Measurements from ENCODE around the gene CYREN. TPM values are rescaled to one million over a fixed set of nuclear protein-coding genes. Genes with fewer than 3 reads are reported as not detected.

Gene CYREN
- total and polyA plus RNA-seq, 9 of the 15 experiments (the other 6 are each of a cell fraction or from before 2014, with no cell fraction given) = 13.9 to 108 (median 88.8) TPM

DNA sequence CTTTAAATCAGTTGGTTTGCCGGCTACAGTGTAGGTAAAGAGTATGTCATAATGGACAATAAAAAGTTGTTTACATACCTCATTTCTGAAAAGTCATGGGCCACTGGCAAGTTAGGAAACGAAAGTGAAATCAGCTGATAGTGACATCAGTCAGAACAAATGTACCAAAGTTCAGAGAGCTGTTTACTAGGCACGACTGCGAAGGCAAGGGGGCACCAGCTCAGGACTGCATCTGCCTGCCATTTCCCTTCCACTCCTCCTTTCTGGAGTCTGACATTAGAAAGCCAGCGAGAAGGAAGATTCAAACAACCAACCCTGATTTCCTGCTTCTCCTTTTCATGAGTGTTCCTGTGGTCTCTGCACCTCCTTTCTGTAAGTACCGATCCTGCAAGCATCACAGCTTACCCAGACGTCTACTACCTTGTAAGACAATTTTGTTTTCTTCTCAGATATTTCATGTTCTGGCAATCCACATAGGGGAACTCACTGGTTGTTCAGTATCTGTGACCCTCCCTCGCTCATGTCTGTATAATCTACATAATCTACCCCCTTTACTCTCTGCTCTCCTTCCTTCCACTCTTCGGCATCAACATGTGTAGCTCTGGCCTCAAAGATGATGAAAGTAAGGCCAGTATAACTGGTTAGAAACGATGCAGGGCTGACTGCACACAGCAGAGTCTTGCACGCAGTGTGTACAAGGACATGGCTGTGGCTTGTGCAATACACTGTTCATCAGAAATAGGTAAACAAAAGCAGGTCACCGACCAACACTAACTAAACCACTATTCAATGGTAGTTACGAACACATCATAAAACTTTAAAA lies 22.4 kb downstream of the CYREN start, which contains the start of gene TMEM140 (continued):
- TF ChIP-seq, protein P1, sequence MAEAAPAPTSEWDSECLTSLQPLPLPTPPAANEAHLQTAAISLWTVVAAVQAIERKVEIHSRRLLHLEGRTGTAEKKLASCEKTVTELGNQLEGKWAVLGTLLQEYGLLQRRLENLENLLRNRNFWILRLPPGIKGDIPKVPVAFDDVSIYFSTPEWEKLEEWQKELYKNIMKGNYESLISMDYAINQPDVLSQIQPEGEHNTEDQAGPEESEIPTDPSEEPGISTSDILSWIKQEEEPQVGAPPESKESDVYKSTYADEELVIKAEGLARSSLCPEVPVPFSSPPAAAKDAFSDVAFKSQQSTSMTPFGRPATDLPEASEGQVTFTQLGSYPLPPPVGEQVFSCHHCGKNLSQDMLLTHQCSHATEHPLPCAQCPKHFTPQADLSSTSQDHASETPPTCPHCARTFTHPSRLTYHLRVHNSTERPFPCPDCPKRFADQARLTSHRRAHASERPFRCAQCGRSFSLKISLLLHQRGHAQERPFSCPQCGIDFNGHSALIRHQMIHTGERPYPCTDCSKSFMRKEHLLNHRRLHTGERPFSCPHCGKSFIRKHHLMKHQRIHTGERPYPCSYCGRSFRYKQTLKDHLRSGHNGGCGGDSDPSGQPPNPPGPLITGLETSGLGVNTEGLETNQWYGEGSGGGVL (CRISPR knock-in tag; IDR thresholded peaks at IDR 0.05) = no peak
- peak; percentile 62; the same call in 1 of the 2 replicates for TF ChIP-seq ZBTB17 (CRISPR knock-in tag; IDR thresholded peaks at IDR 0.05)
- no peak for TF ChIP-seq OTX1 (CRISPR knock-in tag; IDR thresholded peaks at IDR 0.05)
- no peak for TF ChIP-seq BCOR (IDR thresholded peaks at IDR 0.05)
- TF ChIP-seq SETDB1 (IDR thresholded peaks at IDR 0.05; ENCODE audit: low read length) = no peak
- TF ChIP-seq MTA1 (IDR thresholded peaks at IDR 0.05; ENCODE audit: borderline replicate concordance) = peak; percentile 16; the same call in 1 of the 2 replicates
- no peak for TF ChIP-seq ZNF197 (CRISPR knock-in tag; IDR thresholded peaks at IDR 0.05; ENCODE audit: low read depth)
- no peak; the same call in 1 of the 2 replicates for TF ChIP-seq TAF7 (tag; IDR thresholded peaks at IDR 0.05)
- 0 out of 2 replicates have a peak, but pooled peaks have one; percentile 7 for TF ChIP-seq MAFF (IDR thresholded peaks at IDR 0.05; ENCODE audit: low read length)
- peak; percentile 60 for TF ChIP-seq ZNF316 (IDR thresholded peaks at IDR 0.05)
- TF ChIP-seq RHOXF2B (CRISPR knock-in tag; conservative IDR thresholded peaks at IDR 0.05) = no peak
- TF ChIP-seq XRCC5 (IDR thresholded peaks at IDR 0.05; ENCODE audit: low read depth, low read length) = no peak
- TF ChIP-seq TAL1 (IDR thresholded peaks at IDR 0.05) = no peak
- TF ChIP-seq, protein P2, sequence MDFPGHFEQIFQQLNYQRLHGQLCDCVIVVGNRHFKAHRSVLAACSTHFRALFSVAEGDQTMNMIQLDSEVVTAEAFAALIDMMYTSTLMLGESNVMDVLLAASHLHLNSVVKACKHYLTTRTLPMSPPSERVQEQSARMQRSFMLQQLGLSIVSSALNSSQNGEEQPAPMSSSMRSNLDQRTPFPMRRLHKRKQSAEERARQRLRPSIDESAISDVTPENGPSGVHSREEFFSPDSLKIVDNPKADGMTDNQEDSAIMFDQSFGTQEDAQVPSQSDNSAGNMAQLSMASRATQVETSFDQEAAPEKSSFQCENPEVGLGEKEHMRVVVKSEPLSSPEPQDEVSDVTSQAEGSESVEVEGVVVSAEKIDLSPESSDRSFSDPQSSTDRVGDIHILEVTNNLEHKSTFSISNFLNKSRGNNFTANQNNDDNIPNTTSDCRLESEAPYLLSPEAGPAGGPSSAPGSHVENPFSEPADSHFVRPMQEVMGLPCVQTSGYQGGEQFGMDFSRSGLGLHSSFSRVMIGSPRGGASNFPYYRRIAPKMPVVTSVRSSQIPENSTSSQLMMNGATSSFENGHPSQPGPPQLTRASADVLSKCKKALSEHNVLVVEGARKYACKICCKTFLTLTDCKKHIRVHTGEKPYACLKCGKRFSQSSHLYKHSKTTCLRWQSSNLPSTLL (IDR thresholded peaks at IDR 0.05) = no peak
- TF ChIP-seq SPI1 (IDR thresholded peaks at IDR 0.05; ENCODE audit: borderline replicate concordance, low read depth, low read length) = no peak
- TF ChIP-seq, protein P3, sequence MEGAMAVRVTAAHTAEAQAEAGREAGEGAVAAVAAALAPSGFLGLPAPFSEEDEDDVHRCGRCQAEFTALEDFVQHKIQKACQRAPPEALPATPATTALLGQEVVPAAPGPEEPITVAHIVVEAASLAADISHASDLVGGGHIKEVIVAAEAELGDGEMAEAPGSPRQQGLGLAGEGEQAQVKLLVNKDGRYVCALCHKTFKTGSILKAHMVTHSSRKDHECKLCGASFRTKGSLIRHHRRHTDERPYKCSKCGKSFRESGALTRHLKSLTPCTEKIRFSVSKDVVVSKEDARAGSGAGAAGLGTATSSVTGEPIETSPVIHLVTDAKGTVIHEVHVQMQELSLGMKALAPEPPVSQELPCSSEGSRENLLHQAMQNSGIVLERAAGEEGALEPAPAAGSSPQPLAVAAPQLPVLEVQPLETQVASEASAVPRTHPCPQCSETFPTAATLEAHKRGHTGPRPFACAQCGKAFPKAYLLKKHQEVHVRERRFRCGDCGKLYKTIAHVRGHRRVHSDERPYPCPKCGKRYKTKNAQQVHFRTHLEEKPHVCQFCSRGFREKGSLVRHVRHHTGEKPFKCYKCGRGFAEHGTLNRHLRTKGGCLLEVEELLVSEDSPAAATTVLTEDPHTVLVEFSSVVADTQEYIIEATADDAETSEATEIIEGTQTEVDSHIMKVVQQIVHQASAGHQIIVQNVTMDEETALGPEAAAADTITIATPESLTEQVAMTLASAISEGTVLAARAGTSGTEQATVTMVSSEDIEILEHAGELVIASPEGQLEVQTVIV (CRISPR knock-in tag; IDR thresholded peaks at IDR 0.05; ENCODE audit: borderline replicate concordance) = no peak
- TF ChIP-seq RBM25 (IDR thresholded peaks at IDR 0.05; ENCODE audit: low read depth, low read length, severe bottlenecking) = no peak
- TF ChIP-seq DEAF1 (CRISPR knock-in tag; IDR thresholded peaks at IDR 0.05) = no peak
- TF ChIP-seq JUN (IDR thresholded peaks at IDR 0.05; ENCODE audit: borderline replicate concordance, low read depth, low read length) = peak; percentile 33; the same call in 1 of the 2 replicates
- TF ChIP-seq JUN (CRISPR knock-in tag; IDR thresholded peaks at IDR 0.05; ENCODE audit: borderline replicate concordance) = no peak
- peak; percentile 48; the same call in 1 of the 2 replicates for TF ChIP-seq ZNF174 (CRISPR knock-in tag; IDR thresholded peaks at IDR 0.05)
- no peak for TF ChIP-seq SRSF9 (IDR thresholded peaks at IDR 0.05; ENCODE audit: borderline replicate concordance, low read depth, low read length)
